Measurements from ENCODE around the gene OTOA. TPM values are rescaled to one million over a fixed set of nuclear protein-coding genes. Genes with fewer than 3 reads are reported as not detected.
"Not testable (repeated sequence)": the region's sequence is repeated elsewhere in the genome, so short reads cannot be mapped to it uniquely, and the experiment has no call there.

The OTOA gene
- total RNA-seq, 2 donors from 2014 or later, result 0.26 TPM; not detected in 1

DNA sequence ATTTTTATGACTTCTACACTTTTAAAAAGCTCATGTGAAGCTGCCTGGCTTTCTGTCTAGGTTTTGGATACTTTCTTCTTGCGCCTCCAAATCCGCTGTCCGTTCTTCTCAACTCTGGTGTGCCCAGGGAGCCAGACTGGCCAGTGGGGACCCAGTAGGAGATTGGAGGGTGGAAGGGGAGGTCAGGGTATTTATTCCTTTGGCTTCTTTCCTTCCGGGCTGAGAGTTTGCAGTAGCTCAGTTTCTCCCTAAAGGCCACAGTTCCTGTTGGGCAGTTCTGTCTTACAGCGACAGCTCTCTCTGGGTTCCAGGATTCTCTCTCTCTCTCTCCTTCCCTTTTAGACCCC is 109.4 kb downstream of the OTOA start:
- H3K36me3 ChIP-seq (replicated peaks in 1 of 2; ENCODE audit: insufficient read depth in 1 of 2, low read depth in 2 of 2); H3K27me3 ChIP-seq; H3K9me3 ChIP-seq; DNase-seq; ATAC-seq; intact Hi-C loops (cut with DNase I); H3K4me1 ChIP-seq; H3K4me3 ChIP-seq; H3K27ac ChIP-seq: not testable (repeated sequence)
- WGBS, 2 donors, result 71 to 87% methylated on average over 5 of the region's 5 CpGs

DNA sequence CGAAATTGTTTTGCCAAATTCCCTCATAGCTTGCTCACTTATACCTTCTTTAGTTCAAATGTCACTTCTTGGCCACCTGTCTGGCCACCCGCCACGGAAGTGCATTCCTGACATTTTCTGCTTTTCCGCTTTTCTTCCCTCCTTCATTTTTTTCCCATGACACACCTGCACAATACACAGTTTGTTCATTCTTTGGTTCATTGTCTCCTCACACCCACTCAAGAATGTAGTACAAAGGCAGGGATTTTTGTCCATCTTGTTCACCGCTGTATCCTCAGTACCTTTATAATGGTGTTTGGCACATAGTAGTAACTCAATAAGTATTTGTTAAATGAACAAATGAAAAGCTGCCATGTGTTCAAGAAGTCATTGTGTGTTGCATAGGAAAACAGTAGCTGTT is 116.8 kb downstream of the OTOA start:
- H3K4me3 ChIP-seq; H3K27me3 ChIP-seq; H3K27ac ChIP-seq; DNase-seq; H3K4me1 ChIP-seq; H3K9me3 ChIP-seq; H3K36me3 ChIP-seq (replicated peaks in 1 of 2; ENCODE audit: insufficient read depth in 1 of 2, low read depth in 2 of 2); intact Hi-C loops (cut with DNase I): not testable (repeated sequence)
- peak; percentile 66 for ATAC-seq
- no CpG with 5 or more reads among the region's 5 CpGs for WGBS, 2 donors

DNA sequence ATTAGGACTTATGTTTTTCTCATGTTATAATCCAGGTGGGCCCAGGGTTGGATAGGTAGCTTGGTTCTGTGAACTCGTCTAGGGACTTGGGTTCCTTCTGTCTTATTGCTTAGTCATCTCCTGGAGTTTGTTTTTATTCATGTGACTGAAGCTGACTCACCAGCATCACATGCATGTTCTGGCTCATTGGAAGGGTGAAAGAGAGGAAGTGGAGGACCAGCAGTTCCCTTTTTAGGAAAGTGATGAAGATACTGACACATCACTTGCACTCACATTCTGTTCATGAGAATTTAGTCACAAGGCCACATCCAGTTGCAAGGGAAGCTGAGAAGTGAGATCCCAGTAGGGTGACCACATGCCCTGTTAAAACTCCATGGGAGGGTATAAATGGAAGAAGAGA is 126.7 kb downstream of the OTOA start:
- no CpG with 5 or more reads among the region's 1 CpG for WGBS, 2 donors
- intact Hi-C loops (cut with DNase I); H3K27me3 ChIP-seq; H3K4me3 ChIP-seq; H3K36me3 ChIP-seq (replicated peaks in 1 of 2; ENCODE audit: insufficient read depth in 1 of 2, low read depth in 2 of 2); DNase-seq; H3K27ac ChIP-seq; ATAC-seq; H3K4me1 ChIP-seq; H3K9me3 ChIP-seq: not testable (repeated sequence)

- H3K9me3 ChIP-seq; ATAC-seq; H3K27ac ChIP-seq; H3K27me3 ChIP-seq; intact Hi-C loops (cut with DNase I); H3K4me1 ChIP-seq; H3K36me3 ChIP-seq (replicated peaks in 1 of 2; ENCODE audit: insufficient read depth in 1 of 2, low read depth in 2 of 2); H3K4me3 ChIP-seq: not testable (repeated sequence)
- WGBS, 2 donors, result no CpG with 5 or more reads among the region's 3 CpGs
- DNase-seq, result peak in 1 of 4 donors; percentile 19
Measured at GRCh38 chr16:21793310-21793709, 129.5 kb downstream of the OTOA start.

DNA sequence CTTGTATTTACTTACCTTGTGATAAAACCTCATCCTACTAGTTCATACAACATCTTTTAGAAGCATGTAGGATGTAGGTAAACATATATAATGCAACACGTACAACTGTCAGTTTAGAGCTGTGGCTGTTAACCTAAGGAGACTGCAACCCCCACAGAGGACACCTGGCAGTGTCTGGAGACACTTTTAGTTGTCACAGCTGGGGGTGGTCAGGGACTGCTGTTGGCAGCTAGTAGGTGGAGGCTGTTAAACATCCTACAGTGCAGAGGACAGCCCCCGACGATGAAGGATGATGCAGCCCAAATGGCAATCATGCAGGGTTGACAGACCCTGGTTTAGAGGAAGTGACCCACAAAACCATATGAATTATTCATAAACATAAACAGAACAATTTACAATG is 134.8 kb downstream of the OTOA start:
- H3K4me1 ChIP-seq; intact Hi-C loops (cut with DNase I); ATAC-seq; H3K4me3 ChIP-seq; H3K9me3 ChIP-seq; H3K36me3 ChIP-seq (replicated peaks in 1 of 2; ENCODE audit: insufficient read depth in 1 of 2, low read depth in 2 of 2); H3K27ac ChIP-seq; DNase-seq; H3K27me3 ChIP-seq: not testable (repeated sequence)
- no CpG with 5 or more reads among the region's 3 CpGs for WGBS, 2 donors

DNA sequence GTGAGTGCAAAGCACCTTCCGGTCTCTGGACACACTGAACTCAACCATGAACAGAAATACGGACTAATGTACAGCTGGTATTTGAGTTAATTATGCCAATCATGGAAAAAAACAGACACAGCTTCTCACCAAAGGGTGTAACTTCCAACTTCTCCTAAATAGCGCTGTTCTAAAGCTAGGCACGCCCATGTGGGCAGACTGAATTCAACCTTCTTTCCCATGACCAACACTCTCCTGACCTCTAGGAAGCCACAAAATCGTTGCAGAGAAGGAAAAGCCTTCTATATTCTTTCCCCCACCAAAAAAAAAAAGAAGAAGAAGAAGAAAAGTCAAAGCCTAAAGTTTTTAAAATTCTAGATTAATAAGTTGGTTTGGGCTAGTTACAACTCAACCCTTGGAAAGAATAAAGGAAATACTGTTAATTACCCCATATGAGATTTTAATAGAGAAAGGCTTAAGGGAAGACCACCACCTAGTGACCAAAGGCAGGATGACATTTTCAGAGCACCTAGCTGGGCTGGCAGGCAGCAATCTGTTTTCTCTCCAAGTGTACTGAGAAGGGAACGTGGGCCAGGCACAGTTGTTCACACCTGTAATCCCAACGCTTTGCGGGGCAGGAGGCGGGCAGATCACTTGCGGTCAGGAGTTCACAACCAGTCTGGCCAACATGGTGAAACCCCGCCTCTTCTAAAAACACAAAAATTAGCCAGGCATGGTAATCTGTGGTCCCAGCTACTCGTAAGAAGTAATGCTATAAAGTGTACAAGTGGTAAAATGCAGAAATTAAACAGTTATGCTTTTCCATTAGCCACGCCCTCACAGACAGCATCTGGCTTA is 138.0 kb downstream of the OTOA start:
- TF ChIP-seq, protein P1, sequence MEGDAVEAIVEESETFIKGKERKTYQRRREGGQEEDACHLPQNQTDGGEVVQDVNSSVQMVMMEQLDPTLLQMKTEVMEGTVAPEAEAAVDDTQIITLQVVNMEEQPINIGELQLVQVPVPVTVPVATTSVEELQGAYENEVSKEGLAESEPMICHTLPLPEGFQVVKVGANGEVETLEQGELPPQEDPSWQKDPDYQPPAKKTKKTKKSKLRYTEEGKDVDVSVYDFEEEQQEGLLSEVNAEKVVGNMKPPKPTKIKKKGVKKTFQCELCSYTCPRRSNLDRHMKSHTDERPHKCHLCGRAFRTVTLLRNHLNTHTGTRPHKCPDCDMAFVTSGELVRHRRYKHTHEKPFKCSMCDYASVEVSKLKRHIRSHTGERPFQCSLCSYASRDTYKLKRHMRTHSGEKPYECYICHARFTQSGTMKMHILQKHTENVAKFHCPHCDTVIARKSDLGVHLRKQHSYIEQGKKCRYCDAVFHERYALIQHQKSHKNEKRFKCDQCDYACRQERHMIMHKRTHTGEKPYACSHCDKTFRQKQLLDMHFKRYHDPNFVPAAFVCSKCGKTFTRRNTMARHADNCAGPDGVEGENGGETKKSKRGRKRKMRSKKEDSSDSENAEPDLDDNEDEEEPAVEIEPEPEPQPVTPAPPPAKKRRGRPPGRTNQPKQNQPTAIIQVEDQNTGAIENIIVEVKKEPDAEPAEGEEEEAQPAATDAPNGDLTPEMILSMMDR (IDR thresholded peaks at IDR 0.05), result peak; percentile 5 to 55 (median 38)
- H3K4me1 ChIP-seq; H3K27ac ChIP-seq; H3K27me3 ChIP-seq; H3K4me3 ChIP-seq; H3K36me3 ChIP-seq (replicated peaks in 1 of 2; ENCODE audit: insufficient read depth in 1 of 2, low read depth in 2 of 2); H3K9me3 ChIP-seq; intact Hi-C loops (cut with DNase I): not testable (repeated sequence)
- ATAC-seq (peak; percentile 68), DNase-seq (peak; percentile 20 to 38 (median 30))
- 55 to 60% methylated on average over 11 of the region's 13 CpGs for WGBS, 2 donors

GRCh38 chr16:21802375-21802663 is 138.6 kb downstream of the OTOA start:
- H3K27me3 ChIP-seq; DNase-seq; H3K9me3 ChIP-seq; H3K27ac ChIP-seq; ATAC-seq; H3K36me3 ChIP-seq (replicated peaks in 1 of 2; ENCODE audit: insufficient read depth in 1 of 2, low read depth in 2 of 2); H3K4me1 ChIP-seq; H3K4me3 ChIP-seq; intact Hi-C loops (cut with DNase I): not testable (repeated sequence)
- WGBS, 2 donors, result 60 to 73% methylated on average over 2 of the region's 2 CpGs

Small RNAs within 50 kb of the gene (small RNA-seq; reads per million reads assigned to genes)
- gene RNU6-1005P (not detected), gene RNU6-196P (not detected)

Other genes with a start within 250 kb of the OTOA start
- gene METTL9, start 64.4 kb upstream of the OTOA start, total RNA-seq, result 100 to 1,000 TPM in 1 of 2 donors, 10 to 100 TPM in 1; 76.3 to 114 TPM
- gene IGSF6, start 11.4 kb upstream of the OTOA start, total RNA-seq, result 1 to 10 TPM in 1 of 2 donors, not detected in 1; 1.3 TPM
- 10 to 100 TPM; 22.1 to 25.7 TPM for gene NPIPB4, start 193.8 kb downstream of the OTOA start, total RNA-seq

Measured in body of pancreas (tissue), 4 donors.